ENCODE measurements around the gene BTBD2. TPM values are rescaled to one million over a fixed set of nuclear protein-coding genes. Genes with fewer than 3 reads are reported as not detected.

Gene BTBD2
- total and polyA plus RNA-seq, 4 experiments from 2014 or later, result 2.8 to 59.4 (median 29.4) TPM

DNA sequence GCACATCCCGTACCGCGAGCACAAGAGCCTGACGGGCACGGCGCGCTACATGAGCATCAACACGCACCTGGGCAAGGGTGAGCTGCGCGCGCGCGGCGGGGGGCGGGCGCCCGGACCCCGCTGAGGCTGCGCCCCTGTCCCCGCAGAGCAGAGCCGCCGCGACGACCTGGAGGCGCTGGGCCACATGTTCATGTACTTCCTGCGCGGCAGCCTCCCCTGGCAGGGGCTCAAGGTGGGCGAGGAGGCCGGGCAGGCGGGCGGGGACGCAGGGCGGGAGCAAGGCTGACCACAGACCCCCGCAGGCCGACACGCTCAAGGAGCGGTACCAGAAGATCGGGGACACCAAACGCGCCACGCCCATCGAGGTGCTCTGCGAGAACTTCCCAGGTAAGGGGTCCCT, 36.5 kb downstream of the BTBD2 start:
- Histone ChIP-seq H3K4me3 (ENCODE audit: low read length in 2 of 2) (no peak overlapping the region), H3K4me1 (ENCODE audit: insufficient read depth, low read length) (no peaks in the 10 kb centered on the region), H3K9me3 (ENCODE audit: control insufficient read depth in 1 of 2, low read length in 2 of 2) (no peaks in the 10 kb centered on the region), H3K27me3 (ENCODE audit: insufficient read depth, low read length) (no peaks in the 10 kb centered on the region), H3K27ac (ENCODE audit: low read depth, low read length) (no peak overlapping the region), H3K36me3 (ENCODE audit: insufficient read depth, low read length) (peaks cover 55% of the 10 kb centered on the region)
- ChIA-PET CTCF (ENCODE audit: partially characterized antibody) (no interaction called here), POLR2A (ENCODE audit: partially characterized antibody) (no interaction called here)
- Mint-ChIP-seq H3K27me3 (no peaks in the 10 kb centered on the region), H3K27ac (no peak overlapping the region), H3K4me3 (no peak overlapping the region), H3K9me3 (peaks cover 0 to 1% (median 0%) of the 10 kb centered on the region in 8 donors), H3K4me1 (peaks cover 0 to 9% (median 1%) of the 10 kb centered on the region in 4 donors), H3K36me3 (peaks cover 15 to 27% of the 10 kb centered on the region in 2 donors)
- intact Hi-C loops (cut with micrococcal nuclease), result no loop called here
- DNase-seq, result peak in 1 of 5 donors; percentile 25

DNA sequence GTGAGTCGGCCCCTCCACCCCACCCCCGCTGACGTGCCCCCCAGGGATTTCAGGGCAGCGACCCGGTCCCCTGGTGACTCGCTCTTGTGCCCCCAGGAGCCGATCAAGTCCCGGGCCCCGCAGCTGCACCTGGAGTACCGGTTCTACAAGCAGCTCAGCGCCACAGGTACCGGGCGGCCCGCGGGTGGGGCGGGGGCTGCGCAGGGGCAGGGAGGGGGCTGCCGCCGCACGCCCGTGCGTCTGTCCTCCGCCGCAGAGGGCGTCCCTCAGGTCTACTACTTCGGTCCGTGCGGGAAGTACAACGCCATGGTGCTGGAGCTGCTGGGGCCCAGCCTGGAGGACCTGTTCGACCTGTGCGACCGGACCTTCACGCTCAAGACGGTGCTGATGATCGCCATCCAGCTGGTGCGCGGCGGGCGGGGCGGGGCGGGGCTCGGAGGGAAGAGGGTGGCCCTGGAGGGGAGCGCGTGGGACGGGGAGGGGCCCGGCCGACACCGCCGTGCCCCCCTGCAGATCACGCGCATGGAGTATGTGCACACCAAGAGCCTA, 37.1 kb downstream of the BTBD2 start:
- no peak overlapping the region for H3K27ac ChIP-seq (ENCODE audit: low read depth, low read length)
- no peaks in the 10 kb centered on the region for H3K9me3 ChIP-seq (ENCODE audit: control insufficient read depth in 1 of 2, low read length in 2 of 2)
- peaks cover 14 to 25% of the 10 kb centered on the region in 2 donors for H3K36me3 Mint-ChIP-seq
- intact Hi-C loops (cut with micrococcal nuclease), result no loop called here
- CTCF ChIA-PET (ENCODE audit: partially characterized antibody), result no interaction called here
- H3K27ac Mint-ChIP-seq, result no peak overlapping the region
- no peak overlapping the region for H3K4me3 Mint-ChIP-seq
- no peak overlapping the region for H3K4me3 ChIP-seq (ENCODE audit: low read length in 2 of 2)
- peaks cover 3 to 13% (median 4%) of the 10 kb centered on the region in 4 donors for H3K4me1 Mint-ChIP-seq
- H3K27me3 Mint-ChIP-seq, result no peaks in the 10 kb centered on the region
- peaks cover 0 to 1% (median 0%) of the 10 kb centered on the region in 8 donors for H3K9me3 Mint-ChIP-seq
- no peaks in the 10 kb centered on the region for H3K4me1 ChIP-seq (ENCODE audit: insufficient read depth, low read length)
- peaks cover 55% of the 10 kb centered on the region for H3K36me3 ChIP-seq (ENCODE audit: insufficient read depth, low read length)
- POLR2A ChIA-PET (ENCODE audit: partially characterized antibody), result no interaction called here
- DNase-seq, result peak in 1 of 5 donors; percentile 33
- no peaks in the 10 kb centered on the region for H3K27me3 ChIP-seq (ENCODE audit: insufficient read depth, low read length)

DNA sequence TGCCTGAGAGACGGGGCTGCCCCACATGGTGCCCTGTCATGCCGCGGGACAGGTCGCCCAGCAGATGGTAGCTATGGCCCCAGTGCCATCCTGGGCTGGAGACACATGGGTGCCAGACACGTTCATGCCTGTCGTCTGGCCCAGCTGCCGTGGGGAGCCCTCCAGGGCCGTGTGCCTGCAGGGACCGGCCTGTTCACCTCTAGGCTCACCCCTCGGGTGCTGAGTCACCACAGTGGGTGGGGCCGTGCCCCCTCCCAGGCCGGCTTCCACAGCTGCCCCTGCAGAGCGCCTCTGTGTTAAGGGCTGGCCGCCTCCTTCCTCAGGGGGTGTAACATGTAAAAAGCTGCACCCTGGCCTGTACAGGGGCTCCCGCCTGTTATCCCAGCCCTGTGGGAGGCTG, 38.4 kb downstream of the BTBD2 start:
- Mint-ChIP-seq H3K27ac (no peak overlapping the region), H3K4me3 (no peak overlapping the region), H3K27me3 (no peaks in the 10 kb centered on the region), H3K9me3 (peaks cover 0 to 1% (median 0%) of the 10 kb centered on the region in 8 donors), H3K4me1 (peaks cover 5 to 24% (median 8%) of the 10 kb centered on the region in 4 donors), H3K36me3 (peaks cover 8 to 23% of the 10 kb centered on the region in 2 donors)
- H3K36me3 ChIP-seq (ENCODE audit: insufficient read depth, low read length), result peaks cover 49% of the 10 kb centered on the region
- H3K9me3 ChIP-seq (ENCODE audit: control insufficient read depth in 1 of 2, low read length in 2 of 2), result no peaks in the 10 kb centered on the region
- POLR2A ChIA-PET (ENCODE audit: partially characterized antibody), result interaction anchor here (0.6 kb wide), 2 partner anchors 11 to 77 kb away, joined by 3 to 4 read pairs; no protein-coding TSS in a partner anchor
- intact Hi-C loops (cut with micrococcal nuclease), result no loop called here
- H3K27me3 ChIP-seq (ENCODE audit: insufficient read depth, low read length), result no peaks in the 10 kb centered on the region
- H3K4me1 ChIP-seq (ENCODE audit: insufficient read depth, low read length), result no peaks in the 10 kb centered on the region
- CTCF ChIA-PET (ENCODE audit: partially characterized antibody), result interaction anchor here (1.1 kb wide), 1 partner anchor 75 kb away, joined by 3 read pairs; no protein-coding TSS in a partner anchor
- peak in 1 of 5 donors; percentile 11 for DNase-seq
- H3K27ac ChIP-seq (ENCODE audit: low read depth, low read length), result no peak overlapping the region
- H3K4me3 ChIP-seq (ENCODE audit: low read length in 2 of 2), result no peak overlapping the region

DNA sequence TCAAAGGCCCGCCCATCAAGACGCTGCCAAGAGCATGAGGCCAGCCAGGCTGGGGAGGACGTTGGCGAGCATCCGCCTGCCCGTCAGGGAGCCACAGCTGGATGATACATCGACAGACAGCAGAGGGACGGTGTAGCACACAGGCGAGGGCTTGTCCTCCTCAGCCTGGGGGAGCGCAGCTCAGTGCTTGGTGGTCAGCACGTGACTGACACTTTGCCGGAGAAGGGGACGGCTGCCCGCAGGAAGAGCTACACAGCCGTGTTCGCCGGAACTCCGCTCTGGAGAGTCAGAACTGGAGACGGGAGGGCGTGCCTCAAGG, 40.4 kb downstream of the BTBD2 start:
- Histone ChIP-seq H3K4me1 (ENCODE audit: insufficient read depth, low read length) (no peaks in the 10 kb centered on the region), H3K36me3 (ENCODE audit: insufficient read depth, low read length) (peaks cover 32% of the 10 kb centered on the region), H3K4me3 (ENCODE audit: low read length in 2 of 2) (no peak overlapping the region), H3K27ac (ENCODE audit: low read depth, low read length) (no peak overlapping the region), H3K9me3 (ENCODE audit: control insufficient read depth in 1 of 2, low read length in 2 of 2) (no peaks in the 10 kb centered on the region), H3K27me3 (ENCODE audit: insufficient read depth, low read length) (no peaks in the 10 kb centered on the region)
- H3K36me3 Mint-ChIP-seq, result peaks cover 4 to 15% of the 10 kb centered on the region in 2 donors
- ChIA-PET POLR2A (ENCODE audit: partially characterized antibody) (no interaction called here), CTCF (ENCODE audit: partially characterized antibody) (no interaction called here)
- H3K4me1 Mint-ChIP-seq, result peaks cover 5 to 30% (median 10%) of the 10 kb centered on the region in 4 donors
- no peak overlapping the region for H3K4me3 Mint-ChIP-seq
- DNase-seq, result peak in 1 of 5 donors; percentile 14
- H3K27me3 Mint-ChIP-seq, result no peaks in the 10 kb centered on the region
- H3K27ac Mint-ChIP-seq, result no peak overlapping the region
- intact Hi-C loops (cut with micrococcal nuclease), result no loop called here
- peaks cover 0 to 1% (median 0%) of the 10 kb centered on the region in 8 donors for H3K9me3 Mint-ChIP-seq

DNA sequence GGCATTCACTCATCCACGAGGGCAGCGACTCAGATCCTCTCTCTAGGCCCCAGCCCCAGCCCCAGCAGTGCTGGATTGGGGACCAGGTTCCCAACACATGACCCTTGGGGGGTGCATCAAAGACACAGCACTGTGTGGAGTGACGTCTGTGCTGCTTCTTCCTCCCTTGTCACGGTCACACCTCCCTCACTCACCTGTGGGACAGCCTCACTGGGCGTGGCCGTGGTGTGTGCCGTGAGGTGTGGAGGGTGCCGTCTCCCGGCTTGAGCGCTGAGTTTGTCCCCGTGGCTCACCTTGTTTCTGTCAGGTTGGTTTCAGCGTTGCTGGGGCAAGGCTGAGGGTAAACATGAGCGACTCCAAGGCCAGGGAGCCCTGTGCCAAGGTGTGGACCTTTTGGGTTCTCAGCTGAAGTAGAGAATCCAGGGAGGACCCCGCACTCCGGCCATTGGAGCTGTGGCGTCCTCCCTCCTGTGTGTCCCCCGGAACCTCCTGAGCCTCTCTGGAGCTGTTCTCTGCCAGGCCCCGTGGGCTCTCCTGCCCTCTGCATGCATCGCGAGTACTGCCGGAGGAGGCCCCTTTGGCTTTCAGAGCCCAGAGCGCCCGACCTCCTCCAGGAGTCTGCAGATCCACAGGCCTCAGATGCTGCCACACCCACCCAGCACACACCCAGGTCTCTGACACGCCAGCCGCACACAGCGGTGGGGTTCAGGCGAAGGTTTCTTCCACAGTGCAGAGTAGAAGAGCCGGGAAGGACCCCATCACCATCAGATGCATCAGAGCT, 40.9 kb downstream of the BTBD2 start:
- H3K4me1 ChIP-seq (ENCODE audit: insufficient read depth, low read length), result no peaks in the 10 kb centered on the region
- H3K36me3 Mint-ChIP-seq, result peaks cover 4 to 16% of the 10 kb centered on the region in 2 donors
- peaks cover 5 to 31% (median 10%) of the 10 kb centered on the region in 4 donors for H3K4me1 Mint-ChIP-seq
- no peaks in the 10 kb centered on the region for H3K9me3 ChIP-seq (ENCODE audit: control insufficient read depth in 1 of 2, low read length in 2 of 2)
- no peak overlapping the region for H3K4me3 Mint-ChIP-seq
- H3K27ac ChIP-seq (ENCODE audit: low read depth, low read length), result no peak overlapping the region
- no peaks in the 10 kb centered on the region for H3K27me3 ChIP-seq (ENCODE audit: insufficient read depth, low read length)
- no peaks in the 10 kb centered on the region for H3K27me3 Mint-ChIP-seq
- peaks cover 0 to 1% (median 0%) of the 10 kb centered on the region in 8 donors for H3K9me3 Mint-ChIP-seq
- peak overlapping the region in 1 of 7 donors; percentile 70 for H3K27ac Mint-ChIP-seq
- DNase-seq, result peak in 1 of 5 donors; percentile 23
- CTCF ChIA-PET (ENCODE audit: partially characterized antibody), result interaction anchor here (1.6 kb wide), 1 partner anchor 184 kb away, joined by 3 read pairs; no protein-coding TSS in a partner anchor
- intact Hi-C loops (cut with micrococcal nuclease), result no loop called here
- POLR2A ChIA-PET (ENCODE audit: partially characterized antibody), result no interaction called here
- H3K4me3 ChIP-seq (ENCODE audit: low read length in 2 of 2), result no peak overlapping the region
- peaks cover 27% of the 10 kb centered on the region for H3K36me3 ChIP-seq (ENCODE audit: insufficient read depth, low read length)

DNA sequence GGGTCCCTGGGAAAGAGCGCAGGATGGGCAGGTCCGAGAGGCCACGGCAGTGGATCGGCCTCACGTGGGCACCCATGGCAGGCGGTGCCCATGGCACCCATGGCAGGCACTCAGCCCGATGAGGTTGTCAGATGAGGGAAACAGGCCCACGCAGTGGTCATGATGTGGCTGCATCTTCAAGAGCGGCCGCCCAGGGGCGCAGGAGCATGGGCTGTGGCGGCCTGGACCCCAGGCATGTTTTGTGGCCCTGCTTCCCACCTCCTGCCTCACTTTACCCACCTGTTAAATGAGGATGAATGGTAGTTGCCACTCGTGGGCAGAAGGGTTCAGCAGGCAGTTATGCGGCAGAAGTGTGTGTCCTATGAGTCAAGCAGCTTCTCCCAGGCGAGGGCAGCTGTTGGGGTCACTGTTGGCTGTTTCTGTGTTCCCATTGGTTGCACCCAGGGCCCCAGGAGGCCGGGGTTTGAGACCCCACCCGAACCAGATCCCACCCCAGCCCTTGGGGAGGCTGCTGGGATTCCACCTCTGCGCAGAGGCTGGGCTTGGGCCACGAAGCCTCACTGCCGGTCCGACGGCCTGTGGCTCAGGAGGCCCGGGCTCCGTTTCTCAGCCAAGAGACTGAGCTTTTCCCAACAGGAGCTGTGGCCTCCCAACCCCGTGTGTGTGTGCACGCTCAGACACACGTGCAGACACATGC, 44.6 kb downstream of the BTBD2 start:
- Mint-ChIP-seq H3K4me3 (no peak overlapping the region), H3K27me3 (no peaks in the 10 kb centered on the region), H3K27ac (peak overlapping the region in 2 of 7 donors; percentile 22 to 27), H3K9me3 (peaks cover 0 to 1% (median 0%) of the 10 kb centered on the region in 8 donors), H3K36me3 (peaks cover 7 to 19% of the 10 kb centered on the region in 2 donors), H3K4me1 (peaks cover 19 to 47% (median 21%) of the 10 kb centered on the region in 4 donors)
- H3K27me3 ChIP-seq (ENCODE audit: insufficient read depth, low read length), result no peaks in the 10 kb centered on the region
- no peaks in the 10 kb centered on the region for H3K9me3 ChIP-seq (ENCODE audit: control insufficient read depth in 1 of 2, low read length in 2 of 2)
- POLR2A ChIA-PET (ENCODE audit: partially characterized antibody), result no interaction called here
- CTCF ChIA-PET (ENCODE audit: partially characterized antibody), result interaction anchor here (1.8 kb wide), 1 partner anchor 42 kb away, joined by 4 read pairs; no protein-coding TSS in a partner anchor
- intact Hi-C loops (cut with micrococcal nuclease), result no loop called here
- no peak for DNase-seq
- no peak overlapping the region for H3K4me3 ChIP-seq (ENCODE audit: low read length in 2 of 2)
- H3K36me3 ChIP-seq (ENCODE audit: insufficient read depth, low read length), result peaks cover 16% of the 10 kb centered on the region
- H3K4me1 ChIP-seq (ENCODE audit: insufficient read depth, low read length), result peaks cover 15% of the 10 kb centered on the region
- H3K27ac ChIP-seq (ENCODE audit: low read depth, low read length), result no peak overlapping the region
